OCI-LY7 (cell line): Measurements from ENCODE around the gene GPC1. TPM values are rescaled to one million over a fixed set of nuclear protein-coding genes. Genes with fewer than 3 reads are reported as not detected.

Source experiments
- BruUV-seq: library from RNA; stranded (reverse); fragments of 400-500 nt; replicated peaks from 2 replicates; lab custom pipeline; 2021; lab: Mats Ljungman, UMichigan
- CTCF ChIA-PET: fragments of 300-600 bp; sonication (Branson Sonifier 250); formaldehyde crosslinking; loops from one replicate; lab custom pipeline; 2022; ENCODE audit warnings: antibody characterized with exemption; ENCODE audit not compliant: unreplicated experiment; lab: Charles Lee
- POLR2A ChIA-PET: fragments of 300-600 bp; sonication (Branson Sonifier 250); formaldehyde crosslinking; loops from one replicate; lab custom pipeline; 2022; ENCODE audit warnings: antibody characterized with exemption; lab: Charles Lee
- DNase-seq: peaks from one replicate; pipeline ENCODE4 v3.0.0-alpha.2; 2015; ENCODE audit warnings: low spot score
- H2AFZ ChIP-seq: fragments of 200-600 bp; sonication (generic), shearing (Covaris generic); 2 replicates; pipeline ENCODE4 v1.6.1; 2014; ENCODE audit warnings: mild to moderate bottlenecking, antibody characterized with exemption, low read length, moderate library complexity
- H3K27ac ChIP-seq: fragments of 200-600 bp; sonication (generic); 2 replicates; pipeline ENCODE4 v1.5.1; 2014; ENCODE audit warnings: mixed run types, low read depth, mild to moderate bottlenecking, moderate library complexity, low read length, inconsistent platforms; ENCODE audit not compliant: poor library complexity, severe bottlenecking
- H3K36me3 ChIP-seq: fragments of 200-600 bp; sonication (generic); 2 replicates; pipeline ENCODE4 v1.6.1; 2014; ENCODE audit warnings: mild to moderate bottlenecking, antibody characterized with exemption, low read length, moderate library complexity, mixed read lengths; ENCODE audit not compliant: insufficient read depth
- H3K4me1 ChIP-seq: fragments of 200-600 bp; sonication (generic); 2 replicates; pipeline ENCODE4 v1.5.1; 2014; ENCODE audit warnings: mild to moderate bottlenecking, low read length; ENCODE audit not compliant: insufficient read depth, poor library complexity, severe bottlenecking
- H3K4me2 ChIP-seq: fragments of 200-600 bp; sonication (generic); 2 replicates; pipeline ENCODE4 v1.6.1; 2014; ENCODE audit warnings: mild to moderate bottlenecking, low read length
- H3K4me3 ChIP-seq: fragments of 200-600 bp; sonication (generic); 2 replicates; pipeline ENCODE4 v1.5.1; 2014; ENCODE audit warnings: mild to moderate bottlenecking, low read depth, low read length; ENCODE audit not compliant: poor library complexity, severe bottlenecking
- H3K79me2 ChIP-seq: fragments of 200-600 bp; sonication (generic); 2 replicates; pipeline ENCODE4 v1.6.1; 2016; ENCODE audit warnings: low read depth, mild to moderate bottlenecking, low read length, moderate library complexity, mixed read lengths; ENCODE audit not compliant: insufficient read depth
- H3K9me2 ChIP-seq: fragments of 200-600 bp; sonication (generic); 2 replicates; pipeline ENCODE4 v1.6.1; 2016; ENCODE audit warnings: mild to moderate bottlenecking, low read length, mixed read lengths; ENCODE audit not compliant: insufficient read depth
- H3K9me3 ChIP-seq: fragments of 200-600 bp; sonication (generic); 2 replicates; pipeline ENCODE4 v1.6.1; 2014; ENCODE audit warnings: mild to moderate bottlenecking, mixed run types, low read length, mixed read lengths
- H4K20me1 ChIP-seq: fragments of 200-600 bp; sonication (generic); 2 replicates; pipeline ENCODE4 v1.6.1; 2014; ENCODE audit warnings: mild to moderate bottlenecking, antibody characterized with exemption, low read length, moderate library complexity, mixed read lengths; ENCODE audit not compliant: insufficient read depth
- EZH2phosphoT487 ChIP-seq: fragments of 200-600 bp; sonication (generic); IDR thresholded peaks from 2 replicates; pipeline ENCODE4 v1.6.1; 2018; ENCODE audit warnings: low read depth, borderline replicate concordance, mild to moderate bottlenecking, mixed run types, antibody characterized with exemption, low read length, moderate library complexity, mixed read lengths
- intact Hi-C: fragments of 100-400 bp; cut with micrococcal nuclease; formaldehyde crosslinking; loops from one replicate; pipeline ENCODE4 v1.10.0; 2022; ENCODE audit not compliant: unreplicated experiment
- total RNA-seq, 2 experiments: library from RNA; depleted of rRNA in 1 of 2; stranded (reverse); fragments of >200 nt in 1 of 2; shearing (Covaris generic) in 1 of 2; gene quantifications; 2 replicates each; pipeline ENCODE4 v1.2.3, GENCODE V29; 2014 to 2022
- TF ChIP-seq, protein P1 (sequence below): fragments of 200-600 bp; sonication (generic); conservative IDR thresholded peaks from 2 replicates; pipeline ENCODE4 v1.5.1; 2014; ENCODE audit warnings: mild to moderate bottlenecking, antibody characterized with exemption, low read length, moderate library complexity, mixed read lengths

The GPC1 gene
- total RNA-seq, 2 experiments from 2014 or later, result 2.4 to 4.0 TPM

DNA sequence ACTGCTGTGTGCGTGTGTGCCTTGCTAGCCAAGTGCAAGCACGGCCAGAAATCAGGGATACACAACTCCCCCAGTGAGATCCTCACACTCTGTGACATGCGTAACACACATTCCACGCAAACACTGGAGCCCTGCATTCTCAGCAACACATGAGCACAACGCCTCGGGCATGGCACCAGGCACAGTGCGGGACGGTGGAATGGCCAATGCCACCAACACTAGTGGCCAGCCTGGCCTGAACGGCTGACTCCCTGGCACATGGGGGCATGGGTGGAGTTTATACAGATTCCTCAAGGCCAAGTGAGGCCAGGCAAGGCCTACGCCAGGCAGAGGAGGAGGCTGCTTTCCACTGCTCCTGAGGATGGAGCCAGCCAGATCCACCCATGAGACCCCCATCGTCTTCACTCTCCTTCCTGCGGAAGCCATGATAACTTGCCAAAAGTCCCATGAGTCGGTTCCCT is 66.1 kb downstream of the GPC1 start:
- BruUV-seq, result no TSS peak
- Histone ChIP-seq H3K27ac (no peak overlapping the region), H3K36me3 (peaks cover 47% of the 10 kb centered on the region), H3K4me3 (no peak overlapping the region), H3K79me2 (no peaks in the 10 kb centered on the region), H3K9me3 (no peaks in the 10 kb centered on the region), H4K20me1 (no peaks in the 10 kb centered on the region), H2AFZ (no peak overlapping the region), H3K9me2 (no peaks in the 10 kb centered on the region), H3K4me2 (no peak overlapping the region), H3K4me1 (no peaks in the 10 kb centered on the region)
- no peak for TF ChIP-seq EZH2phosphoT487
- TF ChIP-seq, protein P1, sequence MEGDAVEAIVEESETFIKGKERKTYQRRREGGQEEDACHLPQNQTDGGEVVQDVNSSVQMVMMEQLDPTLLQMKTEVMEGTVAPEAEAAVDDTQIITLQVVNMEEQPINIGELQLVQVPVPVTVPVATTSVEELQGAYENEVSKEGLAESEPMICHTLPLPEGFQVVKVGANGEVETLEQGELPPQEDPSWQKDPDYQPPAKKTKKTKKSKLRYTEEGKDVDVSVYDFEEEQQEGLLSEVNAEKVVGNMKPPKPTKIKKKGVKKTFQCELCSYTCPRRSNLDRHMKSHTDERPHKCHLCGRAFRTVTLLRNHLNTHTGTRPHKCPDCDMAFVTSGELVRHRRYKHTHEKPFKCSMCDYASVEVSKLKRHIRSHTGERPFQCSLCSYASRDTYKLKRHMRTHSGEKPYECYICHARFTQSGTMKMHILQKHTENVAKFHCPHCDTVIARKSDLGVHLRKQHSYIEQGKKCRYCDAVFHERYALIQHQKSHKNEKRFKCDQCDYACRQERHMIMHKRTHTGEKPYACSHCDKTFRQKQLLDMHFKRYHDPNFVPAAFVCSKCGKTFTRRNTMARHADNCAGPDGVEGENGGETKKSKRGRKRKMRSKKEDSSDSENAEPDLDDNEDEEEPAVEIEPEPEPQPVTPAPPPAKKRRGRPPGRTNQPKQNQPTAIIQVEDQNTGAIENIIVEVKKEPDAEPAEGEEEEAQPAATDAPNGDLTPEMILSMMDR, result no peak
- intact Hi-C loops, result no loop called here
- ChIA-PET CTCF (no interaction called here), POLR2A (no interaction called here)
- no peak for DNase-seq

DNA sequence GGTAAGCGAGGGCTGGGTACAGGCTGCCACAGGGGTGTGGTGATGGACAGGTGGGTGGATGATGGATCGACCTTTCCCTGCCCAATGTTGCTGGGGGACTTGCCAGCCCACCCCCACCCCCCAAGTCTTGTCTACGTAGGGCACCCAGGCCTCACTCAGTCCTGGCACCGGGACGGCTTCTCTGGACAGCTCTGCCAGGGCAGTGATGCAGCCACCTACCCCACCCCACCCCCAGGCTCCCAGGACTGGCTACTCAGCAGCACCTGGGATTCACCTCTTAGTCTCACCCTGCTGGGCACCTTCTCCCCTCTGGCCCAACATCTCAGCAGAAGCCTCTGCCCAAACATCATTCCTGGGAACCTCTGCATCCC is 66.6 kb downstream of the GPC1 start:
- POLR2A ChIA-PET, result no interaction called here
- Histone ChIP-seq H3K79me2 (no peaks in the 10 kb centered on the region), H3K4me1 (no peaks in the 10 kb centered on the region), H3K36me3 (peaks cover 42% of the 10 kb centered on the region), H4K20me1 (no peaks in the 10 kb centered on the region), H2AFZ (no peak overlapping the region), H3K27ac (no peak overlapping the region), H3K9me3 (no peaks in the 10 kb centered on the region), H3K4me2 (no peak overlapping the region), H3K4me3 (no peak overlapping the region), H3K9me2 (no peaks in the 10 kb centered on the region)
- no peak for TF ChIP-seq EZH2phosphoT487
- TF ChIP-seq, protein P1, result no peak
- CTCF ChIA-PET, result no interaction called here
- BruUV-seq, result no TSS peak
- no peak for DNase-seq
- intact Hi-C loops, result no loop called here

GRCh38 chr2:240502430-240503121 is 67.1 kb downstream of the GPC1 start:
- CTCF ChIA-PET, result no interaction called here
- Histone ChIP-seq H3K79me2 (no peaks in the 10 kb centered on the region), H4K20me1 (no peaks in the 10 kb centered on the region), H3K4me2 (no peak overlapping the region), H3K4me3 (no peak overlapping the region), H3K9me2 (no peaks in the 10 kb centered on the region), H3K36me3 (peaks cover 37% of the 10 kb centered on the region), H2AFZ (no peak overlapping the region), H3K9me3 (no peaks in the 10 kb centered on the region), H3K4me1 (no peaks in the 10 kb centered on the region), H3K27ac (no peak overlapping the region)
- POLR2A ChIA-PET, result no interaction called here
- DNase-seq, result no peak
- no TSS peak for BruUV-seq
- no peak for TF ChIP-seq EZH2phosphoT487
- TF ChIP-seq, protein P1, result no peak
- intact Hi-C loops, result no loop called here
